Measurements from ENCODE around the gene RANBP1.
A peak's percentile ranks its signal among the peaks of the same experiment; 100 is the strongest.

The RANBP1 gene

GRCh38 chr22:20136603-20136873 is 20.6 kb downstream of the RANBP1 start:
- Histone ChIP-seq H3K9me3 (ENCODE audit: control insufficient read depth in 1 of 2, low read length in 2 of 2) (no peaks in the 10 kb centered on the region), H3K27ac (ENCODE audit: low read length) (no peak overlapping the region), H3K4me1 (ENCODE audit: control insufficient read depth in 1 of 2, insufficient read depth in 2 of 2, low read length in 2 of 2) (peaks cover 5 to 63% of the 10 kb centered on the region in 2 donors), H3K36me3 (ENCODE audit: control insufficient read depth in 1 of 2, insufficient read depth in 2 of 2, low read length in 2 of 2) (peaks cover 0 to 20% of the 10 kb centered on the region in 2 donors), H3K27me3 (ENCODE audit: low read depth, low read length) (no peaks in the 10 kb centered on the region), H3K4me3 (ENCODE audit: low read depth in 1 of 2, low read length in 2 of 2) (no peak overlapping the region)

GRCh38 chr22:20137113-20137512 is 21.2 kb downstream of the RANBP1 start:
- no peak overlapping the region for H3K27ac ChIP-seq (ENCODE audit: low read length)
- H3K27me3 ChIP-seq (ENCODE audit: low read depth, low read length) = no peaks in the 10 kb centered on the region
- H3K36me3 ChIP-seq (ENCODE audit: control insufficient read depth in 1 of 2, insufficient read depth in 2 of 2, low read length in 2 of 2) = peaks cover 0 to 20% of the 10 kb centered on the region in 2 donors
- H3K4me3 ChIP-seq (ENCODE audit: low read depth in 1 of 2, low read length in 2 of 2) = no peak overlapping the region
- H3K9me3 ChIP-seq (ENCODE audit: control insufficient read depth in 1 of 2, low read length in 2 of 2) = no peaks in the 10 kb centered on the region
- H3K4me1 ChIP-seq (ENCODE audit: control insufficient read depth in 1 of 2, insufficient read depth in 2 of 2, low read length in 2 of 2) = peaks cover 5 to 63% of the 10 kb centered on the region in 2 donors

DNA sequence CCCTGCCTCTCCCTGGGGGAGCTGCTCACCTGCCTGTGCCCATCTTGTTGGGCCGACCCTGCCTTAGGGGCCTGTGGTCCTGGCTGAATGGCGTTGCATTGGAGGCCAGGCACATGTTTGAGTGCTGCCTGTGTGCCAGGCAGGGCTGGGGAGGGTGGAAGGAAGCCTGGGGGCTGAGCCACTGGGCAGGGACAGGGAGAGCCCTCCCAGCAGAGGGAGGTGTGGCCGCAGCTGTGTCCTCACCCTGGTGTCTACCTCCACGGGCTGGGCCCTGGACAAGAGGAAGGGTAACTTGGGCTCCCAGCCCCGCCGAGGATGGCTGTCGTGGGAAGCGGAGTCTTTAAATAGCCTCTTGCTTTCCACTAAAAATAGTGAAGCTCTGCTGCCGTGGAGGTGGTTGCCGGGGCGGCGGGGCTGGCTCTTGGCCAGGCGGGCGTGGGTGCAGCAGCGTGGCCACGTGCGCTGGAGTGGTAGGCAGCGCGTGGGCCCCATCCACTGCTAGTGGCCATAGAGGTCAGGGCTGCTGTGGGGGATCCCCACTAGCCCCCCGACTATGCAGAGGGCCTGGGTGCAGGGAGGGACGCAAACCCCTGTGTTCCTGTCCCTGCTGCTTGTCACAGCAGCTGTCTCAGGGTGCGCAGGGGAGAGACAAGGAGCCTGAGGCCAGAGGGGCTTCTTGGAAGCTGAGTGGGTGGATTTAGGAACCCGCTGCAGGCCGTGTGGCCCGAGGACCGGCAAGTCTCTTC is 21.9 kb downstream of the RANBP1 start:
- H3K4me3 ChIP-seq (ENCODE audit: low read depth in 1 of 2, low read length in 2 of 2) = peak overlapping the region in 1 of 2 donors; percentile 1
- no peaks in the 10 kb centered on the region for H3K9me3 ChIP-seq (ENCODE audit: control insufficient read depth in 1 of 2, low read length in 2 of 2)
- no peak overlapping the region for H3K27ac ChIP-seq (ENCODE audit: low read length)
- H3K27me3 ChIP-seq (ENCODE audit: low read depth, low read length) = no peaks in the 10 kb centered on the region
- peaks cover 2 to 56% of the 10 kb centered on the region in 2 donors for H3K4me1 ChIP-seq (ENCODE audit: control insufficient read depth in 1 of 2, insufficient read depth in 2 of 2, low read length in 2 of 2)
- peaks cover 0 to 27% of the 10 kb centered on the region in 2 donors for H3K36me3 ChIP-seq (ENCODE audit: control insufficient read depth in 1 of 2, insufficient read depth in 2 of 2, low read length in 2 of 2)

DNA sequence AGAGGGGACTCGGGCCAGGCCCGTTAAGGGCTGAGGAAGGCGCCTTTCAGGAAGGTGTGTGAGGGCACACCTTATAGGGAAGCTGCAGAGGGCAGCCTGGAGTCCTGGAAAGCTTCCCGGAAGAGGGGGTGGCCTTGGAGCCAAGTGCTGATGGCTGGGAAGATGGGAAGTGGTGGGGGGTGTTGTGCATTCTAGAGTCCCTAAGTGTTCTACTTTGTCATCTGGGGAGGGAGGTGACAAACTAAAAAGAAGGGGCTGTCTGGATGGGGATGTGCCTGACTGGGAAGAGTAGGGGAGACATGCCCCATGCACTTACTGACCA is 22.5 kb downstream of the RANBP1 start:
- Histone ChIP-seq H3K27me3 (ENCODE audit: low read depth, low read length) (no peaks in the 10 kb centered on the region), H3K4me1 (ENCODE audit: control insufficient read depth in 1 of 2, insufficient read depth in 2 of 2, low read length in 2 of 2) (peaks cover 0 to 50% of the 10 kb centered on the region in 2 donors), H3K27ac (ENCODE audit: low read length) (no peak overlapping the region), H3K36me3 (ENCODE audit: control insufficient read depth in 1 of 2, insufficient read depth in 2 of 2, low read length in 2 of 2) (peaks cover 0 to 32% of the 10 kb centered on the region in 2 donors), H3K4me3 (ENCODE audit: low read depth in 1 of 2, low read length in 2 of 2) (peak overlapping the region in 1 of 2 donors; percentile 1), H3K9me3 (ENCODE audit: control insufficient read depth in 1 of 2, low read length in 2 of 2) (no peaks in the 10 kb centered on the region)

DNA sequence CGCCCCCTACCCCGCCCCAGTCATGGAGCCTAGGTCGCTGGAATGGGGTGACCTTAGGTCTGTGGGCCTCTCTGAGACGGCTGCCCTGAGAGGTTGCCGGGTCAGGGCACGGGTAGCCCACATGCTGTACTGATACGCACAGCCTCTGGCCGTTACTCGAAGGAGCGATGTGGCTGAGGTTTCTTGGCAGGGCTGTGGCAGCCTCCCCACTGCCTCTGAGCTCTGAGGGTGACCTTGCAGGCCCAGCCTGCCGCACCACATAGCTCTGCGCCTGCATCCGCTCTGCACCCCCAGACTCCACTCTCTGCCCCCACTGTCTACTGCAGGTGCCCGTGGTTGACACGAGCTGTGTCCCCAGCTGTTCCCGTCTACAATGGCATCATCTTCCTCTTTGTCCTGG is 23.0 kb downstream of the RANBP1 start:
- Histone ChIP-seq H3K36me3 (ENCODE audit: control insufficient read depth in 1 of 2, insufficient read depth in 2 of 2, low read length in 2 of 2) (peaks cover 0 to 37% of the 10 kb centered on the region in 2 donors), H3K4me3 (ENCODE audit: low read depth in 1 of 2, low read length in 2 of 2) (no peak overlapping the region), H3K27me3 (ENCODE audit: low read depth, low read length) (no peaks in the 10 kb centered on the region), H3K4me1 (ENCODE audit: control insufficient read depth in 1 of 2, insufficient read depth in 2 of 2, low read length in 2 of 2) (peaks cover 0 to 46% of the 10 kb centered on the region in 2 donors), H3K9me3 (ENCODE audit: control insufficient read depth in 1 of 2, low read length in 2 of 2) (no peaks in the 10 kb centered on the region), H3K27ac (ENCODE audit: low read length) (no peak overlapping the region)

- no peaks in the 10 kb centered on the region for H3K27me3 ChIP-seq (ENCODE audit: low read depth, low read length)
- no peak overlapping the region for H3K27ac ChIP-seq (ENCODE audit: low read length)
- peaks cover 0 to 39% of the 10 kb centered on the region in 2 donors for H3K4me1 ChIP-seq (ENCODE audit: control insufficient read depth in 1 of 2, insufficient read depth in 2 of 2, low read length in 2 of 2)
- no peaks in the 10 kb centered on the region for H3K9me3 ChIP-seq (ENCODE audit: control insufficient read depth in 1 of 2, low read length in 2 of 2)
- no peak overlapping the region for H3K4me3 ChIP-seq (ENCODE audit: low read depth in 1 of 2, low read length in 2 of 2)
- peaks cover 0 to 40% of the 10 kb centered on the region in 2 donors for H3K36me3 ChIP-seq (ENCODE audit: control insufficient read depth in 1 of 2, insufficient read depth in 2 of 2, low read length in 2 of 2)
Observed at GRCh38 chr22:20139391-20140106, 23.6 kb downstream of the RANBP1 start.

DNA sequence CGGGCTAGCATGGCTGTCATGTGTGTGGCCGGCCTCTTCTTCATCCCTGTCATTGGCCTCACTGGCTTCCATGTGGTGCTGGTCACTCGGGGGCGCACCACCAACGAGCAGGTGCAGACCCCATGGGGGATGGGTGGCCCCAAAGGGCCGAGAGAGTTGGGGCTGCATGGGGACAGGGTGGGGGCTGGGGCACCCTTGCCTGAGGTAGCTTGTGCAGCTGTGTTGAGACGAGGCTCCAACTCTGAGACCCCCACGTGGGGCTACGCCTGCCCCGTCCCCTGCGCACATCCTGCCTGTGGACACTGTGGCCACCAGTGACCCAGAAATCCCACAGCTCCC is 24.2 kb downstream of the RANBP1 start:
- Histone ChIP-seq H3K9me3 (ENCODE audit: control insufficient read depth in 1 of 2, low read length in 2 of 2) (no peaks in the 10 kb centered on the region), H3K4me1 (ENCODE audit: control insufficient read depth in 1 of 2, insufficient read depth in 2 of 2, low read length in 2 of 2) (peaks cover 0 to 35% of the 10 kb centered on the region in 2 donors), H3K36me3 (ENCODE audit: control insufficient read depth in 1 of 2, insufficient read depth in 2 of 2, low read length in 2 of 2) (peaks cover 0 to 40% of the 10 kb centered on the region in 2 donors), H3K27me3 (ENCODE audit: low read depth, low read length) (no peaks in the 10 kb centered on the region), H3K4me3 (ENCODE audit: low read depth in 1 of 2, low read length in 2 of 2) (no peak overlapping the region), H3K27ac (ENCODE audit: low read length) (no peak overlapping the region)

DNA sequence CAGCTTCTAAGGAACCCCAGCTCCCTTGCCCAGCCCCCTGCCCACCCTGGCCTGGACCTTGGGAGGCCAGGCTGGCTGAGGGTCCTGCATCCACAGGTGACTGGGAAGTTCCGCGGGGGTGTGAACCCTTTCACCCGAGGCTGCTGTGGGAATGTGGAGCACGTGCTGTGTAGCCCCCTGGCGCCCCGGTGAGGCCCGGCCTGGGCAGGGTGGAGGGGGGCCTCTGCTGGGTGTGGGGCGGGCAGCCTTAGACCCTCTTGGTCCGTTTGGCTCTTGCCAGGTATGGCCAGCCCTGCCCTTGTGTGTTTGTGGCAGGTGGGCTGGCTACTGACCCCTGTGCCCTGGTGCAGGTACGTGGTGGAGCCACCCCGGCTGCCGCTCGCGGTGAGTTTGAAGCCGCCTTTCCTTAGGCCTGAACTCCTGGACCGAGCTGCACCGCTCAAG is 24.6 kb downstream of the RANBP1 start:
- no peaks in the 10 kb centered on the region for H3K9me3 ChIP-seq (ENCODE audit: control insufficient read depth in 1 of 2, low read length in 2 of 2)
- no peaks in the 10 kb centered on the region for H3K27me3 ChIP-seq (ENCODE audit: low read depth, low read length)
- H3K4me3 ChIP-seq (ENCODE audit: low read depth in 1 of 2, low read length in 2 of 2) = no peak overlapping the region
- peaks cover 0 to 31% of the 10 kb centered on the region in 2 donors for H3K4me1 ChIP-seq (ENCODE audit: control insufficient read depth in 1 of 2, insufficient read depth in 2 of 2, low read length in 2 of 2)
- H3K27ac ChIP-seq (ENCODE audit: low read length) = no peak overlapping the region
- H3K36me3 ChIP-seq (ENCODE audit: control insufficient read depth in 1 of 2, insufficient read depth in 2 of 2, low read length in 2 of 2) = peaks cover 0 to 45% of the 10 kb centered on the region in 2 donors

DNA sequence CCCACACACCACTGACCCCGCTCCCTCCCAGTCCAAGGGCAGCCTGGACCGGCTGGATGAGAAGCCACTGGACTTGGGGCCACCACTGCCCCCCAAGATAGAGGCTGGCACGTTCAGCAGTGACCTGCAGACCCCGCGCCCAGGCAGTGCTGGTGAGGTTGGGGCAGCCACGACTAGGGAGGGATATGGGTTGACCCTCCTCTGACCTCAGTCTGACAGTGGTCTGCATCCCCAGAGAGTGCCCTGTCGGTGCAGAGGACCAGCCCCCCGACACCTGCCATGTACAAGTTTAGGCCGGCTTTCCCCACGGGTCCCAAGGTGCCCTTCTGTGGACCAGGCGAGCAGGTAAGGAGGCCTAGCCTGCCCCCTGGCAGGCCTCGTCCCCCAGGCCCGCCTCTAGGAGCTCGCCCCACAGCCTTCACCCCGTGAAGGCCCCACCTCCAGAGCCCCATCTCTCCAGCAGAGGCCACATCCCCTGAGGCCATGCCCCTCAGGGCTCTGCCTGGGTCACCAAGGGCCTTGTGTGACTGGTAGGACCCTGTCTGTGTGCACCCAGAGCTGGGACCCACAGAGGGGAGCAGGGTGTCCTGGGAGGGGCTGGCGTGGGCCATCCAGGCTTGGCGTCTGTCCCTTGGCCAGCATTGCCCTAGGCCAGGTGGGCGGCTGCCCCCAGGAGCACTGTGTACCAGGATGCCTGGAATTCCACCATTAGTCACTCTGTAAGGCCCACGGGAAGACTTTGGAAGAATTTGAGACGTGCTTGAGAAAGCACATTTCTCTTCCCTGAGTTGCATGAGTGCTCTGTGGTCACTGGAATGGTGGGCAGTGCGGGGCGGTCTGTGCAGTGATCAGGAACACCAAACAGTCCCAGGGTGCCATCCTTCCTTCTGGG is 25.5 kb downstream of the RANBP1 start:
- Histone ChIP-seq H3K9me3 (ENCODE audit: control insufficient read depth in 1 of 2, low read length in 2 of 2) (no peaks in the 10 kb centered on the region), H3K4me3 (ENCODE audit: low read depth in 1 of 2, low read length in 2 of 2) (no peak overlapping the region), H3K36me3 (ENCODE audit: control insufficient read depth in 1 of 2, insufficient read depth in 2 of 2, low read length in 2 of 2) (peaks cover 0 to 47% of the 10 kb centered on the region in 2 donors), H3K27me3 (ENCODE audit: low read depth, low read length) (no peaks in the 10 kb centered on the region), H3K27ac (ENCODE audit: low read length) (no peak overlapping the region), H3K4me1 (ENCODE audit: control insufficient read depth in 1 of 2, insufficient read depth in 2 of 2, low read length in 2 of 2) (peaks cover 0 to 22% of the 10 kb centered on the region in 2 donors)

DNA sequence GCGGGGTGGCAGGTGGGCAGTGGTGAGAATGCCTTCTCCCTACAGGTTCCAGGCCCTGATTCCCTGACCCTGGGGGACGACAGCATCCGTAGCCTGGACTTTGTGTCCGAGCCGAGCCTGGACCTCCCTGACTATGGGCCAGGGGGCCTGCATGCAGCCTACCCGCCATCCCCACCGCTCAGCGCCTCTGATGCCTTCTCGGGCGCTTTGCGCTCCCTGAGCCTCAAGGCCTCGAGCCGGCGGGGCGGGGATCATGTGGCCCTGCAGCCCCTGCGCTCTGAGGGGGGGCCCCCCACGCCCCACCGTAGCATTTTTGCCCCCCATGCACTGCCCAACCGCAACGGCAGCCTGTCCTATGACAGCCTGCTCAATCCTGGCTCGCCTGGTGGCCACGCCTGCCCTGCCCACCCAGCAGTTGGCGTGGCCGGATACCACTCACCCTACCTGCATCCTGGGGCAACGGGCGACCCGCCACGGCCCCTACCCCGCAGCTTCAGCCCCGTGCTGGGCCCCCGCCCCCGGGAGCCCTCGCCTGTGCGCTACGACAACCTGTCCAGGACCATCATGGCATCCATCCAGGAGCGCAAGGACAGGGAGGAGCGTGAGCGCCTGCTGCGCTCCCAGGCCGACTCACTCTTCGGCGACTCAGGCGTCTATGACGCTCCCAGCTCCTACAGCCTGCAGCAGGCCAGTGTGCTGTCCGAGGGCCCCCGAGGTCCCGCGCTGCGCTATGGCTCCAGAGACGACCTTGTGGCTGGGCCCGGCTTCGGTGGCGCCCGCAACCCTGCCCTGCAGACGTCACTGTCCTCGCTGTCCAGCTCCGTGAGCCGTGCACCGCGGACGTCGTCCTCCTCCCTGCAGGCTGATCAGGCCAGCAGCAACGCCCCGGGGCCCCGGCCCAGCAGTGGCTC is 27.1 kb downstream of the RANBP1 start:
- Histone ChIP-seq H3K4me3 (ENCODE audit: low read depth in 1 of 2, low read length in 2 of 2) (no peak overlapping the region), H3K27ac (ENCODE audit: low read length) (no peak overlapping the region), H3K4me1 (ENCODE audit: control insufficient read depth in 1 of 2, insufficient read depth in 2 of 2, low read length in 2 of 2) (peaks cover 0 to 6% of the 10 kb centered on the region in 2 donors), H3K36me3 (ENCODE audit: control insufficient read depth in 1 of 2, insufficient read depth in 2 of 2, low read length in 2 of 2) (peaks cover 0 to 47% of the 10 kb centered on the region in 2 donors), H3K27me3 (ENCODE audit: low read depth, low read length) (no peaks in the 10 kb centered on the region), H3K9me3 (ENCODE audit: control insufficient read depth in 1 of 2, low read length in 2 of 2) (no peaks in the 10 kb centered on the region)
